PC-9 (cell line): Measurements from ENCODE around the gene ZNF688. TPM values are rescaled to one million over a fixed set of nuclear protein-coding genes. Genes with fewer than 3 reads are reported as not detected.

Experiments used
- BruUV-seq: library from RNA; stranded (reverse); fragments of 400-500 nt; replicated peaks from 2 replicates; lab custom pipeline; 2021; lab: Mats Ljungman, UMichigan
- CTCF ChIA-PET: fragments of 300-600 bp; sonication (Branson Sonifier 250); formaldehyde crosslinking; loops from one replicate; lab custom pipeline; 2022; ENCODE audit warnings: antibody characterized with exemption; lab: Charles Lee
- POLR2A ChIA-PET: fragments of 300-600 bp; sonication (Branson Sonifier 250); formaldehyde crosslinking; loops from one replicate; lab custom pipeline; 2022; ENCODE audit warnings: antibody characterized with exemption; ENCODE audit not compliant: unreplicated experiment; lab: Charles Lee
- DNase-seq, 2 experiments: peaks; one replicate each; pipeline versions ENCODE4 v3.0.0 to v3.0.0-alpha.2; 2015 to 2022; ENCODE audit warnings: mixed read lengths in 1 of 2
- H2AFZ ChIP-seq: fragments of 200-600 bp; sonication (generic); 2 replicates; pipeline ENCODE4 v1.8.1; 2017; ENCODE audit warnings: antibody characterized with exemption
- H3F3A ChIP-seq: fragments of 200-600 bp; sonication (generic); 2 replicates; pipeline ENCODE4 v1.8.1; 2017; ENCODE audit warnings: antibody characterized with exemption, mild to moderate bottlenecking, low read depth; ENCODE audit not compliant: insufficient read depth
- H3K27ac ChIP-seq: fragments of 200-600 bp; sonication (generic); 2 replicates; pipeline ENCODE4 v1.6.1; 2016; ENCODE audit warnings: mixed run types
- H3K27me3 ChIP-seq: fragments of 200-600 bp; sonication (generic); 2 replicates; pipeline ENCODE4 v1.6.1; 2016; ENCODE audit warnings: low read depth, mixed run types; ENCODE audit not compliant: insufficient read depth
- H3K36me3 ChIP-seq: fragments of 200-600 bp; sonication (generic); 2 replicates; pipeline ENCODE4 v1.6.1; 2016; ENCODE audit warnings: low read depth, mixed run types
- H3K4me1 ChIP-seq: fragments of 200-600 bp; sonication (generic); replicated peaks from 2 replicates; pipeline ENCODE4 v1.6.1; 2016; ENCODE audit warnings: mixed run types; ENCODE audit not compliant: insufficient read depth
- H3K4me2 ChIP-seq: fragments of 200-600 bp; sonication (generic); 2 replicates; pipeline ENCODE4 v1.6.1; 2017; ENCODE audit warnings: mixed run types
- H3K4me3 ChIP-seq: fragments of 200-600 bp; sonication (generic); 2 replicates; pipeline ENCODE4 v1.6.1; 2016; ENCODE audit warnings: mixed run types
- H3K79me2 ChIP-seq: fragments of 200-600 bp; sonication (generic); 2 replicates; pipeline ENCODE4 v1.6.1; 2017; ENCODE audit warnings: low read depth, mixed run types
- H3K9me2 ChIP-seq: fragments of 200-600 bp; sonication (generic); 2 replicates; pipeline ENCODE4 v1.8.1; 2017; ENCODE audit warnings: mild to moderate bottlenecking; ENCODE audit not compliant: insufficient read depth
- H3K9me3 ChIP-seq: fragments of 200-600 bp; sonication (generic); 2 replicates; pipeline ENCODE4 v1.8.1; 2016; ENCODE audit warnings: low read depth; ENCODE audit not compliant: insufficient read depth
- H4K20me1 ChIP-seq: fragments of 200-600 bp; sonication (generic); 2 replicates; pipeline ENCODE4 v1.8.1; 2017; ENCODE audit not compliant: insufficient read depth
- EZH2 ChIP-seq: fragments of 200-600 bp; sonication (generic); IDR thresholded peaks from 2 replicates; pipeline ENCODE4 v1.8.0; 2017; ENCODE audit warnings: antibody characterized with exemption, low read depth
- intact Hi-C: fragments of 100-400 bp; cut with micrococcal nuclease; formaldehyde crosslinking; loops from one replicate; pipeline ENCODE4 v1.10.0; 2022; ENCODE audit not compliant: unreplicated experiment
- total RNA-seq: library from RNA; stranded (reverse); gene quantifications from 2 replicates; pipeline ENCODE4 v1.2.3, GENCODE V29; 2021
- TF ChIP-seq, protein P1 (sequence below): fragments of 200-600 bp; sonication (generic); conservative IDR thresholded peaks from 2 replicates; pipeline ENCODE4 v1.6.1; 2017; ENCODE audit warnings: mixed run types, antibody characterized with exemption, mild to moderate bottlenecking, moderate library complexity

The ZNF688 gene
- total RNA-seq, 1 experiment from 2014 or later, result 13.1 TPM

DNA sequence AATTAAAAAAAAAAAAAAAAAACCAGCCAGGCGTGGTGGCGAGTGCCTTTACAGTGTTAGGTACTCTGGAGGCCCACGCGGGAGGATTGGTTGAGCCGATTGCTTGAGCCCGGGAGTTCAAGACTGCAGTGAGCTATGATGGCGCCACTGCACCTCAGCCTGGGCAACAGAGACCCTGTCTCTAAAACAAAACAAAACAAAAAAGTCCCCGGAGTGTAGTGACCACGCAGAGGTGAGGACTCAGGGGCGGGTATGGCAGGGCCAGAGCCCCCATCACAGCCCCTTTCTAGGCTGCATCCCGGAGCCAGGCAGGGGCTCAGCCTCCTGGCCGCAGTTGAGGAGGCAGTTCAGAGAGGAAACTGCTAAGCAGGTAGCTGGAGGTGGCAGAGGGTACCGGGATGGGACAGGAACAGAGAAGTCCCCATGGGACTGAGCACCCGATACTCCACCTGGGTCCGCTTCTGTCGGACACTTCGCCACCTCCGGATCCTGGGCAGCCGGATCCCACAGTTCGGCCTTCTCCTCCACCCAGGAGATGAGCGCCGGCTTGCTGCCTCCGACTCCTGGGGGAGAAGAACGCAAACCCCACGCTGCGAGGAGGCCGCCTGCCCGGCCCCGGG is 37.7 kb downstream of the ZNF688 start:
- TF ChIP-seq, protein P1, sequence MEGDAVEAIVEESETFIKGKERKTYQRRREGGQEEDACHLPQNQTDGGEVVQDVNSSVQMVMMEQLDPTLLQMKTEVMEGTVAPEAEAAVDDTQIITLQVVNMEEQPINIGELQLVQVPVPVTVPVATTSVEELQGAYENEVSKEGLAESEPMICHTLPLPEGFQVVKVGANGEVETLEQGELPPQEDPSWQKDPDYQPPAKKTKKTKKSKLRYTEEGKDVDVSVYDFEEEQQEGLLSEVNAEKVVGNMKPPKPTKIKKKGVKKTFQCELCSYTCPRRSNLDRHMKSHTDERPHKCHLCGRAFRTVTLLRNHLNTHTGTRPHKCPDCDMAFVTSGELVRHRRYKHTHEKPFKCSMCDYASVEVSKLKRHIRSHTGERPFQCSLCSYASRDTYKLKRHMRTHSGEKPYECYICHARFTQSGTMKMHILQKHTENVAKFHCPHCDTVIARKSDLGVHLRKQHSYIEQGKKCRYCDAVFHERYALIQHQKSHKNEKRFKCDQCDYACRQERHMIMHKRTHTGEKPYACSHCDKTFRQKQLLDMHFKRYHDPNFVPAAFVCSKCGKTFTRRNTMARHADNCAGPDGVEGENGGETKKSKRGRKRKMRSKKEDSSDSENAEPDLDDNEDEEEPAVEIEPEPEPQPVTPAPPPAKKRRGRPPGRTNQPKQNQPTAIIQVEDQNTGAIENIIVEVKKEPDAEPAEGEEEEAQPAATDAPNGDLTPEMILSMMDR, result no peak
- no peak for TF ChIP-seq EZH2
- Histone ChIP-seq H3K79me2 (peaks cover 53% of the 10 kb centered on the region), H3K4me2 (peak overlapping the region; percentile 90), H3K9me3 (no peaks in the 10 kb centered on the region), H3K4me3 (peak overlapping the region; percentile 73), H3K9me2 (no peaks in the 10 kb centered on the region), H3K27me3 (no peaks in the 10 kb centered on the region), H3F3A (peaks cover 22% of the 10 kb centered on the region), H3K4me1 (peaks cover 31% of the 10 kb centered on the region), H4K20me1 (no peaks in the 10 kb centered on the region), H3K36me3 (0 out of 2 replicates have a peak, but pooled peaks cover 13% of the 10 kb centered on the region), H3K27ac (peak overlapping the region; percentile 57), H2AFZ (peak overlapping the region; percentile 92)
- BruUV-seq, result no TSS peak
- DNase-seq, result no peak
- POLR2A ChIA-PET, result interaction anchor here (0.6 to 3.2 kb wide), 3 partner anchors 21 to 54 kb away, joined by 3 to 21 read pairs (median 7); partner anchors contain the start of gene ZNF764
- intact Hi-C loops, result loop anchor here (1.0 to 2.0 kb wide), 2 partner anchors 24 to 101 kb away; partner anchors contain the start of gene ZNF764
- CTCF ChIA-PET, result interaction anchor here (1.1 to 3.1 kb wide), 3 partner anchors 24 to 104 kb away, joined by 3 to 25 read pairs (median 20); partner anchors contain the start of genes DCTPP1, ZNF689 and ZNF764

DNA sequence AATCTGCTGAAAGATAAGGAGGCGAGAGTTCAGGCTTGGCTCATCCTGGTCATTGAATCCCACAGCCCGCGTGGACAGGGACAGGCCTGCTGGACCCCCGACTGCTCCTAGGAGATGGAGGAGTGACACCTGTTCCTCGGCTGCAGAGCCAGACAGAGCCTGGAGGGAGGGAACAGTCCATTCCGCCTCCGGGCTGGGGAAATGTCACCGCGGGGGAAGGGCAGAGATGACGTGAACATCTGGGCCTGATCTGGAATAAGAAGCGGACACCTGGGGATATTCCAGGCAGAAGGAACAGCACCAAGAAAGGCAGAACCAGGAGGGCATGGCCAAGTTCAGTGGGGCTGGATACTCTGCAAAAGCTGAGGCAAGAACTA is 38.4 kb downstream of the ZNF688 start:
- intact Hi-C loops, result no loop called here
- BruUV-seq, result no TSS peak
- no peak for TF ChIP-seq EZH2
- TF ChIP-seq, protein P1, result no peak
- H3K27me3 ChIP-seq, result no peaks in the 10 kb centered on the region
- ChIA-PET POLR2A (interaction anchor here (0.6 kb wide), 2 partner anchors 55 to 101 kb away, joined by 3 to 7 read pairs; no protein-coding TSS in a partner anchor), CTCF (interaction anchor here (3.1 kb wide), 1 partner anchor 25 kb away, joined by 25 read pairs; the partner anchor contains the start of gene ZNF764)
- H2AFZ ChIP-seq, result no peak overlapping the region
- peaks cover 39% of the 10 kb centered on the region for H3K4me1 ChIP-seq
- no peaks in the 10 kb centered on the region for H3K9me3 ChIP-seq
- H3F3A ChIP-seq, result peaks cover 30% of the 10 kb centered on the region
- no peaks in the 10 kb centered on the region for H4K20me1 ChIP-seq
- no peak overlapping the region for H3K27ac ChIP-seq
- H3K36me3 ChIP-seq, result 0 out of 2 replicates have a peak, but pooled peaks cover 13% of the 10 kb centered on the region
- H3K9me2 ChIP-seq, result no peaks in the 10 kb centered on the region
- peaks cover 53% of the 10 kb centered on the region for H3K79me2 ChIP-seq
- peak overlapping the region; percentile 73; the same call in 1 of the 2 replicates for H3K4me3 ChIP-seq
- DNase-seq, result no peak
- H3K4me2 ChIP-seq, result peak overlapping the region; percentile 90

DNA sequence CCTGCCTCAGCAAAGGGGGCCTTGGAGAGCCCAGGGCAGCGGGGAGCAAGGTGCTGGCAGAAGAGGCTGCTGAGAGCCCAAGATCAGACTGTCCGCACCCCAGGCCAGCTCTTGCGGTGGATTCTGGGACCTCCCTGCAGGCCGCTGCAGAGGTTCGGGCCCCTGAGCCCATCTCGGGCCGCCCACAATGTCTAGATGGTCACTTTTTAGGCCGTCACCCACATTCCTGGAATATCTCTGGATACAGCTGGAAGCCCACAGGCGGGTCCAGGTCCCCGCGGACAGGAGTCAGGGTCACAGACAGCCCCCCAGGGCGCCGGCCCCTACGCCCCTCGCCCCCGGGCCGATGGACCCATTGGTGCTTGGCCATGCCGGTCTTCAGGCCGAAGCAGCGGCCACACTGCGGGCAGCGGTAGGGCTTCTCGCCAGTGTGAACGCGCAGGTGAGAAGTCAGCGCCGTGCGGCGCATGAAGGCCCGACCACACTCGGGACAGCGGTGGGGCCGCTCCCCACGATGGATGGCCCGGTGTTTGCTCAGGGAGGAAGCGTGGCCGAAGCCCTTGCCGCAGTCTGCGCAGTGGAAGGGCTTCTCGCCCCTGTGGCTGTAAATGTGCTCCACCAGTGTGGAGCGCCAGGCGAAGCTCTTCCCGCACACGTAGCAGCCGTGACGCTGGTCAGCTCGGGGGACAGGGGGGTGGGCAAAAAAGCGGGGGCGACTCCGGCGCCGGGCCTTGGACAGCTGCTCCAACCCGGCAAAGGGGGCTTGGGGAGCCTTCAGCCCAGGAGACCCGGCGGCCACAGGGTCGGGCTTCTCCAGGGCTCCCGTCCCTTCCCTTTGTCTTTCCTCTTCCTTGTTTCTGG is 39.0 kb downstream of the ZNF688 start:
- H3K4me1 ChIP-seq, result peaks cover 43% of the 10 kb centered on the region
- no peaks in the 10 kb centered on the region for H3K9me3 ChIP-seq
- 0 out of 2 replicates have a peak, but pooled peaks cover 13% of the 10 kb centered on the region for H3K36me3 ChIP-seq
- H3K79me2 ChIP-seq, result peaks cover 53% of the 10 kb centered on the region
- TF ChIP-seq, protein P1, result no peak
- TF ChIP-seq EZH2, result no peak
- H3K4me3 ChIP-seq, result no peak overlapping the region
- H4K20me1 ChIP-seq, result no peaks in the 10 kb centered on the region
- H3F3A ChIP-seq, result peaks cover 36% of the 10 kb centered on the region
- no peak overlapping the region for H3K4me2 ChIP-seq
- BruUV-seq, result no TSS peak
- intact Hi-C loops, result no loop called here
- H2AFZ ChIP-seq, result no peak overlapping the region
- DNase-seq, result no peak
- POLR2A ChIA-PET, result interaction anchor here (0.6 kb wide), 2 partner anchors 56 to 101 kb away, joined by 3 to 12 read pairs; no protein-coding TSS in a partner anchor
- no peak overlapping the region for H3K27ac ChIP-seq
- CTCF ChIA-PET, result interaction anchor here (0.7 kb wide), 1 partner anchor 76 kb away, joined by 3 read pairs; no protein-coding TSS in a partner anchor
- H3K9me2 ChIP-seq, result no peaks in the 10 kb centered on the region
- no peaks in the 10 kb centered on the region for H3K27me3 ChIP-seq
